Endodermal cell (in vitro differentiated cells): ENCODE data around the gene PCDHB3. TPM values are rescaled to one million over a fixed set of nuclear protein-coding genes. Genes with fewer than 3 reads are reported as not detected.
"Not testable (repeated sequence)": the region's sequence is repeated elsewhere in the genome, so short reads cannot be mapped to it uniquely, and the experiment has no call there.

Experiments used
- DNase-seq: peaks from one replicate; pipeline ENCODE4 v3.0.0-alpha.2; 2017
- H3K27ac ChIP-seq: 2 replicates; pipeline ENCODE4 v1.5.1; 2013; ENCODE audit warnings: mild to moderate bottlenecking, low read depth, low read length, moderate library complexity
- H3K27me3 ChIP-seq: 2 replicates; pipeline ENCODE4 v1.6.1; 2013; ENCODE audit warnings: mild to moderate bottlenecking, low read length, moderate library complexity; ENCODE audit not compliant: insufficient read depth, control insufficient read depth, poor library complexity, severe bottlenecking
- H3K36me3 ChIP-seq: 2 replicates; pipeline ENCODE4 v1.7.0; 2013; ENCODE audit warnings: mild to moderate bottlenecking, low read length, moderate library complexity; ENCODE audit not compliant: control insufficient read depth, insufficient read depth
- H3K4me1 ChIP-seq: one replicate; pipeline ENCODE4 v1.7.0; 2013; ENCODE audit warnings: low read length; ENCODE audit not compliant: control insufficient read depth, insufficient read depth
- H3K4me3 ChIP-seq: 2 replicates; pipeline ENCODE4 v1.5.1; 2013; ENCODE audit warnings: mild to moderate bottlenecking, low read length, moderate library complexity
- H3K9ac ChIP-seq: 2 replicates; pipeline ENCODE4 v1.6.1; 2013; ENCODE audit warnings: mild to moderate bottlenecking, low read length, moderate library complexity; ENCODE audit not compliant: poor library complexity, severe bottlenecking; ENCODE audit errors: extremely low read depth
- H3K9me3 ChIP-seq: 2 replicates; pipeline ENCODE4 v1.6.1; 2013; ENCODE audit warnings: mild to moderate bottlenecking, low read length, moderate library complexity; ENCODE audit not compliant: control insufficient read depth
- H3K27ac Mint-ChIP-seq: 2 replicates; pipeline ENCODE4 v1.8.0; 2020; ENCODE audit warnings: mixed read lengths
- H3K27me3 Mint-ChIP-seq: 2 replicates; pipeline ENCODE4 v1.8.0; 2021; ENCODE audit warnings: mild to moderate bottlenecking, mixed read lengths; ENCODE audit not compliant: insufficient read depth
- H3K36me3 Mint-ChIP-seq: 2 replicates; pipeline ENCODE4 v1.8.0; 2020; ENCODE audit warnings: low read depth, mixed read lengths
- H3K4me1 Mint-ChIP-seq: 2 replicates; pipeline ENCODE4 v1.8.0; 2020; ENCODE audit warnings: mixed read lengths
- H3K4me3 Mint-ChIP-seq: 2 replicates; pipeline ENCODE4 v1.8.0; 2020; ENCODE audit warnings: mild to moderate bottlenecking, moderate library complexity, mixed read lengths
- H3K9me3 Mint-ChIP-seq: 2 replicates; pipeline ENCODE4 v1.8.0; 2020; ENCODE audit warnings: mild to moderate bottlenecking, mixed read lengths
- CTCF ChIP-seq: fragments of 200-600 bp; sonication (generic); conservative IDR thresholded peaks from 2 replicates; pipeline ENCODE4 v1.5.0; 2021; ENCODE audit warnings: antibody characterized with exemption, mild to moderate bottlenecking
- WGBS, 2 experiments: methylation state at CpG; one replicate each; pipeline versions ENCODE4 v1.1.5 to v1.1.7; 2013; ENCODE audit warnings: missing lambda C conversion rate in 2 of 2, mixed read lengths in 1 of 2; ENCODE audit not compliant: insufficient coverage in 1 of 2, insufficient read length in 1 of 2; 5-methylcytosine and 5-hydroxymethylcytosine counted together
- total RNA-seq, 2 donors: library from RNA; stranded (reverse); fragmentation: NEBNext Ultra II Directional in 1 of 2; extraction: Animal tissue kit (Norgen Biotek cat#: 25700) in 1 of 2; gene quantifications; 2 replicates in 1 of 2; 3 replicates in 1 of 2; pipeline ENCODE4 v1.2.1, GENCODE V29; 2021

Gene PCDHB3
- total RNA-seq, 2 donors from 2014 or later, result 4.3 to 17.7 TPM

- Mint-ChIP-seq H3K36me3 (peaks cover 46% of the 10 kb centered on the region), H3K27ac (peak overlapping the region; percentile 96), H3K4me1 (no peaks in the 10 kb centered on the region), H3K4me3 (peak overlapping the region; percentile 75), H3K9me3 (peaks cover 26% of the 10 kb centered on the region), H3K27me3 (no peaks in the 10 kb centered on the region)
- H3K36me3 ChIP-seq, result peaks cover 15% of the 10 kb centered on the region
- WGBS, 2 experiments, result 91 to 95% methylated on average over 19 to 20 of the region's 20 CpGs
- H3K9me3 ChIP-seq, result peaks cover 34% of the 10 kb centered on the region
- H3K4me3 ChIP-seq, result no peak overlapping the region
- H3K27ac ChIP-seq, result no peak overlapping the region
- H3K9ac ChIP-seq, result no peak overlapping the region
- TF ChIP-seq CTCF, result no peak
- no peaks in the 10 kb centered on the region for H3K27me3 ChIP-seq
- DNase-seq, result no peak
- H3K4me1 ChIP-seq, result no peaks in the 10 kb centered on the region
Observed at GRCh38 chr5:141101059-141101458, 786 bp downstream of the PCDHB3 start.

- Histone ChIP-seq H3K9me3 (peaks cover 32% of the 10 kb centered on the region), H3K36me3 (peaks cover 15% of the 10 kb centered on the region)
- H3K4me3 ChIP-seq, H3K9ac ChIP-seq, H3K27me3 Mint-ChIP-seq, H3K4me3 Mint-ChIP-seq, H3K4me1 ChIP-seq, H3K27ac Mint-ChIP-seq, H3K4me1 Mint-ChIP-seq, H3K27me3 ChIP-seq, H3K27ac ChIP-seq, DNase-seq: not testable (repeated sequence)
- H3K9me3 Mint-ChIP-seq, result peaks cover 21% of the 10 kb centered on the region
- 96 to 100% methylated on average over 4 to 21 of the region's 39 CpGs for WGBS, 2 experiments
- H3K36me3 Mint-ChIP-seq, result peaks cover 43% of the 10 kb centered on the region
Observed at GRCh38 chr5:141102070-141102469, 1.8 kb downstream of the PCDHB3 start.

- not testable (repeated sequence) for H3K9ac ChIP-seq, H3K27ac ChIP-seq, H3K4me3 ChIP-seq, H3K4me3 Mint-ChIP-seq, H3K4me1 Mint-ChIP-seq, H3K27me3 ChIP-seq, DNase-seq, H3K27me3 Mint-ChIP-seq, H3K27ac Mint-ChIP-seq, H3K4me1 ChIP-seq
- Histone ChIP-seq H3K9me3 (peaks cover 28% of the 10 kb centered on the region), H3K36me3 (peaks cover 15% of the 10 kb centered on the region)
- 91 to 96% methylated on average over 4 to 18 of the region's 38 CpGs for whole genome bisulfite sequencing, 2 experiments
- Mint-ChIP-seq H3K36me3 (peaks cover 43% of the 10 kb centered on the region), H3K9me3 (peaks cover 18% of the 10 kb centered on the region)
Observed at GRCh38 chr5:141102471-141102870, 2.2 kb downstream of the PCDHB3 start.

- H3K4me1 Mint-ChIP-seq, result no peaks in the 10 kb centered on the region
- no peak overlapping the region for H3K27ac ChIP-seq
- WGBS, 2 experiments, result 50 to 71% methylated on average over 1 to 2 of the region's 2 CpGs
Observed at GRCh38 chr5:141105350-141105749, 5.1 kb downstream of the PCDHB3 start.

More at GRCh38 chr5:141105350-141105749, 5.1 kb downstream of the PCDHB3 start:
- H3K27ac Mint-ChIP-seq, result no peak overlapping the region
- H3K4me3 Mint-ChIP-seq, result no peak overlapping the region
- H3K36me3 Mint-ChIP-seq, result peaks cover 47% of the 10 kb centered on the region
- no peak for DNase-seq
- no peak overlapping the region for H3K4me3 ChIP-seq
- no peaks in the 10 kb centered on the region for H3K4me1 ChIP-seq
- no peak overlapping the region for H3K9ac ChIP-seq
- H3K36me3 ChIP-seq, result peaks cover 3% of the 10 kb centered on the region
- H3K9me3 ChIP-seq, result peaks cover 10% of the 10 kb centered on the region
- H3K9me3 Mint-ChIP-seq, result peaks cover 17% of the 10 kb centered on the region
- H3K27me3 ChIP-seq, result no peaks in the 10 kb centered on the region
- H3K27me3 Mint-ChIP-seq, result no peaks in the 10 kb centered on the region
- TF ChIP-seq CTCF, result no peak
